Measurements from ENCODE around the gene KEAP1.

KEAP1 gene

GRCh38 chr19:10523135-10523636 lies 20.0 kb upstream of the KEAP1 start:
- DNase-seq (ENCODE audit: low read depth): no peak

GRCh38 chr19:10521461-10522171 lies 18.5 kb upstream of the KEAP1 start:
- no peak for DNase-seq (ENCODE audit: low read depth)

- no peak for DNase-seq (ENCODE audit: low read depth)
Measured at GRCh38 chr19:10520652-10521318, 17.6 kb upstream of the KEAP1 start.

GRCh38 chr19:10519421-10519820 lies 16.3 kb upstream of the KEAP1 start:
- no peak for DNase-seq (ENCODE audit: low read depth)

- DNase-seq (ENCODE audit: low read depth): no peak
Measured at GRCh38 chr19:10518444-10519361, 15.5 kb upstream of the KEAP1 start.

GRCh38 chr19:10517760-10518443 lies 14.7 kb upstream of the KEAP1 start:
- DNase-seq (ENCODE audit: low read depth): no peak

GRCh38 chr19:10517361-10517759 lies 14.2 kb upstream of the KEAP1 start, which contains the start of gene S1PR5:
TSS of gene S1PR5 (minus strand) at chr19:10517447. CDS start at chr19:10515011, 2,436 bp downstream.
- DNase-seq (ENCODE audit: low read depth): no peak

GRCh38 chr19:10516671-10517286 lies 13.6 kb upstream of the KEAP1 start:
- DNase-seq (ENCODE audit: low read depth): no peak

GRCh38 chr19:10516064-10516385 lies 12.9 kb upstream of the KEAP1 start:
- DNase-seq (ENCODE audit: low read depth): no peak

GRCh38 chr19:10514211-10515145 lies 11.3 kb upstream of the KEAP1 start:
- DNase-seq (ENCODE audit: low read depth): no peak

GRCh38 chr19:10513223-10513622 lies 10.1 kb upstream of the KEAP1 start:
- no peak for DNase-seq (ENCODE audit: low read depth)

- peak; percentile 52 for DNase-seq (ENCODE audit: low read depth)
Measured at GRCh38 chr19:10510301-10510802, 7.2 kb upstream of the KEAP1 start.

- DNase-seq (ENCODE audit: low read depth): no peak
Measured at GRCh38 chr19:10508707-10509106, 5.6 kb upstream of the KEAP1 start.

GRCh38 chr19:10508036-10508435 lies 4.9 kb upstream of the KEAP1 start:
- DNase-seq (ENCODE audit: low read depth): no peak

GRCh38 chr19:10505583-10506229 lies 2.5 kb upstream of the KEAP1 start:
- DNase-seq (ENCODE audit: low read depth): peak; percentile 78

GRCh38 chr19:10502524-10503001 lies 593 bp downstream of the KEAP1 start:
- peak; percentile 83 for DNase-seq (ENCODE audit: low read depth)

- no peak for DNase-seq (ENCODE audit: low read depth)
Measured at GRCh38 chr19:10501971-10502523, 1.1 kb downstream of the KEAP1 start.

GRCh38 chr19:10500247-10500592 lies 2.9 kb downstream of the KEAP1 start:
- no peak for DNase-seq (ENCODE audit: low read depth)

GRCh38 chr19:10499550-10500246 lies 3.5 kb downstream of the KEAP1 start:
- DNase-seq (ENCODE audit: low read depth): no peak

Measured in activated T-cell treated with anti-CD3 and anti-CD28 coated beads for 1 hour (primary cell).